Astrocyte of the cerebellum (primary cell): Measurements from ENCODE around the gene AEBP1.
A peak's percentile ranks its signal among the peaks of the same experiment; 100 is the strongest.

Experiments
- DNase-seq: peaks from one replicate; pipeline ENCODE4 v3.0.0-alpha.2; 2011; ENCODE audit warnings: low read depth
- H3K4me3 ChIP-seq: 2 replicates; pipeline ENCODE4 v1.5.1; 2011; ENCODE audit warnings: mild to moderate bottlenecking, low read depth, low read length, moderate library complexity
- CTCF ChIP-seq: IDR thresholded peaks from 2 replicates; pipeline ENCODE4 v1.5.1; 2012; ENCODE audit warnings: low read length, low read depth, moderate library complexity, mild to moderate bottlenecking; ENCODE audit errors: missing control alignments
- in situ Hi-C: cut with HindIII; loops from 2 replicates; pipeline ENCODE4 v1.10.0; 2017; ENCODE audit warnings: low sequenced_read_pairs

AEBP1 gene

GRCh38 chr7:44078521-44078920 lies 25.6 kb upstream of the AEBP1 start:
- in situ Hi-C loops = loop anchor here (5.0 kb wide), 1 partner anchor 134 kb away; no protein-coding TSS in a partner anchor
- DNase-seq = no peak
- no peak for TF ChIP-seq CTCF
- no peak overlapping the region for H3K4me3 ChIP-seq

DNA sequence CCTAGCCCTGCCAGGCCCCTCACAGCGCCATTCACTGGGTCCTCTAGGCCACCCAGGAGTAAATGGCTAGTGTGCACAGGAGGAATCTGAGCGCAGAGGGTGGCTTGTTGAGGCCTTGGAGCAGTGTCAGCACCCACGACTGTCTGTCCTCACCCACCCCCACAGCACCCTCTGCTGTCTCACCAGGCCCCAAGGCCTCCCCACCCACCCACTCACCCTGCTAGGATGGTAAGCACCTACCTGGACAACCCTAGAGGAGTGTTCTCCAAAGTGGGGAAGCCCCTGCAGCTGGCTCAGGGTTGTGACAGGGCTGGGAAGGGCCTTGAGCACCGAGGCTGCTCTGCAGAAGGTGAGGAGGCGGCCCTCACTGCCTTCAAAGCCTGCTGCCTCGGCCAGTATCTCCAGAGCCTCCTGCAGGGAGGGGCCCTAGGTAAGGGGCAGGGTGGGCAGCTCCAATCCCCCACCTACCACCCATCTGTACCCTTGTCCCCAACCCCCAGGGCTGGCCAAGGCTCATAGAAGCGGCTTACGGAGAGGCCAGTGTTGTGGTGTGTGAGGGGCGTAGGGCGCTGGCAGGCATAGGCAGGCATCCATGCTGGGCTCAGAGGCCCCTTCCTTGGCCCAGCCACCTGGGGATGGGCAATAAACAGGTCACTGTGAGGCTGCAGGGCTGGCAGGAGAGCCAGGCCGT lies 24.7 kb upstream of the AEBP1 start:
- no peak overlapping the region for H3K4me3 ChIP-seq
- in situ Hi-C loops = loop anchor here (5.0 kb wide), 1 partner anchor 133 kb away; no protein-coding TSS in a partner anchor
- TF ChIP-seq CTCF = no peak
- no peak for DNase-seq

DNA sequence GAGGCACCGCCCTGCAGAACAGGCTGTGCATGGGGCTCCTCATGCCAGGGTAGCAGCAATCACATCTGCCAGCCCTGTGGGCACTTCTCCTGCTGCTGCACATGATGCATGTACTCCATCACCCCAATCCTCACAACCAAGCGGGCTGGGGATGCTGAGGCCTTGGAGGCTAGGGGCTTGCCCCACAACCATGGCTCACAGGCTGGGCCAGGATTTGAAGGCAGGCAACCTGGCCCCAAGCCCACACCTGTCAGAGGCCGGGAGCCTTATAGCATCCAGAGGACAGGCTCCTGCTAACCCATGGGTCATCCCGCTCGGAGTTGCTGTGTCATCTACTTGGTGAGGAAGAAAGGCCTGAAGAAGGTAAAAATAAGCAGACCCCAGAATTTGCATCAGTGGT lies 24.0 kb upstream of the AEBP1 start:
- TF ChIP-seq CTCF = no peak
- no peak overlapping the region for H3K4me3 ChIP-seq
- in situ Hi-C loops = no loop called here
- DNase-seq = no peak

- H3K4me3 ChIP-seq = no peak overlapping the region
- no peak for TF ChIP-seq CTCF
- in situ Hi-C loops = no loop called here
- no peak for DNase-seq
Measured at GRCh38 chr7:44080686-44081265, 23.4 kb upstream of the AEBP1 start.

DNA sequence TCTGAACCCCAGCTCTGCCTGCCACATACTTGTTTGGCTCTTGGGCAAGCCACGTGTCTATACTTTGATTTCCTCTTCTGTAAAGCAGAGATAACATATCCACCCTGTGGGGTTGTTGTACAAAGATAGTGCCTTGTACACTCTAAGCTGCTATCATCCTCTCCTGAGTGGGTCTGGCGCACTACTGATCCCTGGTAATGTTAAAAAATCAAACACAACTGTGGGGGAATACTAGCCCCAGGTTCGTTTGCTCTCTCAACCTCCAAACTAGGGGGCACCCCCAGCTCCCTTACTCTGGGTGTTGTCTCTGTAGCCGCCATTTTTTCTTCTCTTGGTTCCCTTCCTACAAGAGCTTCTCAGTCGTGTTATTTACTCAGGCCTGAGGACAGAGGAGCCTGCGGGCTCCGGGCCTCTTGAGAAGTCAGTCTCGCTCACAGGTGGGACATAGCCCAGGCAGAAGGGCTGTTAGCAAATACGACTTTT lies 22.8 kb upstream of the AEBP1 start:
- in situ Hi-C loops = no loop called here
- H3K4me3 ChIP-seq = peak overlapping the region; percentile 82
- no peak for TF ChIP-seq CTCF
- DNase-seq = no peak

DNA sequence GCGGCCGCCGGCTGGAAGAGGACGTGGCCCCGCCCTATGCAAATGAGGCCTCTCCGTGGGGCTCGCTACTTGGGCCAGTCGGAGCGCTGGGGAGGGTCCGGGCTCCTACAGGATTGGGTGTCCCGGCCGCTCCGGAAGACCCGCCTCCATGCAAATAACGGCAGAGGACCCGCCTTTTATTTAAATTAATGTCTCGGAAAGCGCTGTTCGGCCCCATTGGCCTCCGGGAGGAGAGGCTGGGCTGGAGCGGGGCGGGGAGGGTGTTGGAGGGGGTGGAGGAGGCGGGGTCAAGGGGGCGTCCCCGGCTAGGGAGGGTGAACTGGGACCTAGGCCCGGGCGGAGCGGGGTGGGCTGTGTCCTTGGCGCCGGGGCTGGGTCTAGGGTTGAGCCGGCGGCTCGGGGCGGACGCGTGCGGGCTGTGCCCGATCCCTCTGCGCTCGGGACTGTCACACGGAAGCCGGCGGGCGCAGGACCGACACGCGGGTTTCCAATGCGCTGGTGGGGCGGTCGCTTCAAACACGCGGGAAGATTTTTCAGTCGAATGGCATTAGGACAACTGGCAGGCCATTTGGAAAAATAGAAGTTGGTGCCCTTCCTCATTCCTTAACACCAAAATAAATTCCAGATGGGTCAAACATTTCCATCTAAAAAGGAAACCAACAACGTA lies 21.5 kb upstream of the AEBP1 start:
- H3K4me3 ChIP-seq = peak overlapping the region; percentile 82
- no peak for TF ChIP-seq CTCF
- in situ Hi-C loops = no loop called here
- DNase-seq = peak; percentile 96
